Muscle of leg (tissue), 11 donors: ENCODE measurements around the gene DDR1. TPM values are rescaled to one million over a fixed set of nuclear protein-coding genes. Genes with fewer than 3 reads are reported as not detected.
A peak's percentile ranks its signal among the peaks of the same experiment; 100 is the strongest.

Experiments
- DNase-seq: peaks from one replicate; pipeline ENCODE4 v3.0.0; 2013
- H3K27ac ChIP-seq: one replicate; pipeline ENCODE4 v1.5.1; 2013; ENCODE audit warnings: mild to moderate bottlenecking, low read length, control low read depth
- H3K27me3 ChIP-seq: one replicate; pipeline ENCODE4 v1.6.1; 2013; ENCODE audit warnings: low read length; ENCODE audit not compliant: control insufficient read depth, insufficient read depth
- H3K36me3 ChIP-seq: one replicate; pipeline ENCODE4 v1.6.1; 2013; ENCODE audit warnings: low read length; ENCODE audit not compliant: control insufficient read depth, insufficient read depth
- H3K4me1 ChIP-seq: one replicate; pipeline ENCODE4 v1.6.1; 2013; ENCODE audit warnings: low read length; ENCODE audit not compliant: control insufficient read depth, insufficient read depth
- H3K4me3 ChIP-seq: one replicate; pipeline ENCODE4 v1.5.1; 2013; ENCODE audit warnings: low read length, control low read depth
- H3K9me3 ChIP-seq: replicated peaks from 2 replicates; pipeline ENCODE4 v1.6.1; 2013; ENCODE audit warnings: low read depth, low read length; ENCODE audit not compliant: control insufficient read depth
- WGBS: methylation state at CpG from one replicate; pipeline ENCODE4 v1.1.5; 2013; ENCODE audit warnings: missing lambda C conversion rate; ENCODE audit not compliant: insufficient coverage; 5-methylcytosine and 5-hydroxymethylcytosine counted together
- polyA plus RNA-seq, 8 donors: library from polyadenylated mRNA; unstranded; fragments of 120-200 nt; gene quantifications; one replicate each; pipeline versions ENCODE4 v1.2.1 to v1.2.3, GENCODE V29; 2013; ENCODE audit warnings: inconsistent platforms in 1 of 8, low replicate concordance in 1 of 8; ENCODE audit not compliant: insufficient read length in 8 of 8, insufficient read depth in 1 of 8
- total RNA-seq: library from RNA; stranded (reverse); fragments of 120-200 nt; gene quantifications from one replicate; pipeline ENCODE4 v1.2.4, GENCODE V29; 2013

The DDR1 gene
- total and polyA plus RNA-seq, 9 donors, result 42.4 to 87.4 (median 69.5) TPM

- DNase-seq, result no peak
- no peak overlapping the region for H3K4me3 ChIP-seq
- H3K27ac ChIP-seq, result no peak overlapping the region
- H3K9me3 ChIP-seq, result no peaks in the 10 kb centered on the region
- WGBS, result no CpG with 5 or more reads among the region's 6 CpGs
- peaks cover 21% of the 10 kb centered on the region for H3K27me3 ChIP-seq
- peaks cover 38% of the 10 kb centered on the region for H3K4me1 ChIP-seq
- H3K36me3 ChIP-seq, result peaks cover 48% of the 10 kb centered on the region
Measured at GRCh38 chr6:30887901-30888815, 3.8 kb downstream of the DDR1 start.

GRCh38 chr6:30888816-30889495 is 4.6 kb downstream of the DDR1 start:
- Histone ChIP-seq H3K4me1 (peaks cover 30% of the 10 kb centered on the region), H3K4me3 (no peak overlapping the region), H3K9me3 (no peaks in the 10 kb centered on the region), H3K36me3 (peaks cover 55% of the 10 kb centered on the region), H3K27me3 (peaks cover 17% of the 10 kb centered on the region), H3K27ac (no peak overlapping the region)
- DNase-seq, result no peak
- 76% methylated on average over 9 of the region's 18 CpGs for WGBS

- Histone ChIP-seq H3K9me3 (no peaks in the 10 kb centered on the region), H3K36me3 (peaks cover 59% of the 10 kb centered on the region)
Measured at GRCh38 chr6:30889496-30889885, 5.2 kb downstream of the DDR1 start.

GRCh38 chr6:30889921-30890645 is 5.8 kb downstream of the DDR1 start:
- no peak overlapping the region for H3K27ac ChIP-seq
- peaks cover 65% of the 10 kb centered on the region for H3K36me3 ChIP-seq

More at GRCh38 chr6:30889496-30889885, 5.2 kb downstream of the DDR1 start:
- Histone ChIP-seq H3K4me1 (peaks cover 30% of the 10 kb centered on the region), H3K27me3 (peaks cover 17% of the 10 kb centered on the region), H3K27ac (no peak overlapping the region), H3K4me3 (no peak overlapping the region)
- no peak for DNase-seq
- WGBS, result no CpG with 5 or more reads among the region's 4 CpGs

GRCh38 chr6:30890646-30891449 is 6.5 kb downstream of the DDR1 start:
- Histone ChIP-seq H3K4me1 (peaks cover 18% of the 10 kb centered on the region), H3K27ac (no peak overlapping the region), H3K36me3 (peaks cover 72% of the 10 kb centered on the region), H3K9me3 (no peaks in the 10 kb centered on the region), H3K4me3 (no peak overlapping the region), H3K27me3 (peaks cover 6% of the 10 kb centered on the region)
- no peak for DNase-seq
- 76% methylated on average over 11 of the region's 12 CpGs for WGBS

More at GRCh38 chr6:30889921-30890645, 5.8 kb downstream of the DDR1 start:
- 73% methylated on average over 14 of the region's 14 CpGs for WGBS
- peaks cover 26% of the 10 kb centered on the region for H3K4me1 ChIP-seq
- no peak overlapping the region for H3K4me3 ChIP-seq
- peaks cover 14% of the 10 kb centered on the region for H3K27me3 ChIP-seq
- DNase-seq, result peak; percentile 41
- H3K9me3 ChIP-seq, result no peaks in the 10 kb centered on the region

GRCh38 chr6:30891450-30891723 is 7.1 kb downstream of the DDR1 start:
- no peak overlapping the region for H3K4me3 ChIP-seq
- no peak overlapping the region for H3K27ac ChIP-seq
- H3K4me1 ChIP-seq, result peaks cover 13% of the 10 kb centered on the region
- 91% methylated on average over 3 of the region's 4 CpGs for WGBS
- peaks cover 2% of the 10 kb centered on the region for H3K27me3 ChIP-seq
- H3K36me3 ChIP-seq, result peaks cover 78% of the 10 kb centered on the region
- H3K9me3 ChIP-seq, result no peaks in the 10 kb centered on the region
- no peak for DNase-seq

- no peaks in the 10 kb centered on the region for H3K27me3 ChIP-seq
- H3K27ac ChIP-seq, result no peak overlapping the region
- no peaks in the 10 kb centered on the region for H3K9me3 ChIP-seq
- H3K4me1 ChIP-seq, result peaks cover 7% of the 10 kb centered on the region
- no peak for DNase-seq
- WGBS, result 89% methylated on average over 13 of the region's 21 CpGs
- H3K36me3 ChIP-seq, result peaks cover 83% of the 10 kb centered on the region
- H3K4me3 ChIP-seq, result no peak overlapping the region
Measured at GRCh38 chr6:30891816-30892538, 7.7 kb downstream of the DDR1 start.

- peaks cover 6% of the 10 kb centered on the region for H3K4me1 ChIP-seq
- WGBS, result 69% methylated on average over 13 of the region's 16 CpGs
- peaks cover 93% of the 10 kb centered on the region for H3K36me3 ChIP-seq
- H3K9me3 ChIP-seq, result no peaks in the 10 kb centered on the region
- no peaks in the 10 kb centered on the region for H3K27me3 ChIP-seq
- H3K4me3 ChIP-seq, result no peak overlapping the region
- no peak for DNase-seq
- no peak overlapping the region for H3K27ac ChIP-seq
Measured at GRCh38 chr6:30893001-30893591, 8.8 kb downstream of the DDR1 start.

- Histone ChIP-seq H3K36me3 (peaks cover 95% of the 10 kb centered on the region), H3K27ac (no peak overlapping the region), H3K27me3 (no peaks in the 10 kb centered on the region), H3K4me3 (no peak overlapping the region), H3K4me1 (peaks cover 6% of the 10 kb centered on the region), H3K9me3 (no peaks in the 10 kb centered on the region)
- 83% methylated on average over 2 of the region's 8 CpGs for WGBS
- no peak for DNase-seq
Measured at GRCh38 chr6:30893666-30894065, 9.3 kb downstream of the DDR1 start.
